Esophagus mucosa (tissue), 1 donor: ENCODE data around the gene CD79B. TPM values are rescaled to one million over a fixed set of nuclear protein-coding genes. Genes with fewer than 3 reads are reported as not detected.
"Not testable (repeated sequence)": the region's sequence is repeated elsewhere in the genome, so short reads cannot be mapped to it uniquely, and the experiment has no call there.

Experiments
- ATAC-seq: fragments of 200-7000 bp; cut with Tn5 transposase; one replicate; pipeline ENCODE4 v1.9.1; 2020
- total RNA-seq: library from RNA; stranded (reverse); gene quantifications from one replicate; pipeline ENCODE4 v1.2.4, GENCODE V29; 2023
- donor health status: DM: yes; HTN: yes; CAD: no.

The CD79B gene
- total RNA-seq, 1 donor from 2014 or later = 1.9 TPM

- ATAC-seq = not testable (repeated sequence)
Observed at GRCh38 chr17:63909586-63909985, 22.5 kb downstream of the CD79B start.

- ATAC-seq = not testable (repeated sequence)
Observed at GRCh38 chr17:63907161-63907778, 24.9 kb downstream of the CD79B start.

- not testable (repeated sequence) for ATAC-seq
Observed at GRCh38 chr17:63904796-63905195, 27.3 kb downstream of the CD79B start.

- peak; percentile 53 for ATAC-seq
Observed at GRCh38 chr17:63903787-63904201, 28.3 kb downstream of the CD79B start.

- ATAC-seq = not testable (repeated sequence)
Observed at GRCh38 chr17:63901971-63902370, 30.2 kb downstream of the CD79B start.

- not testable (repeated sequence) for ATAC-seq
Observed at GRCh38 chr17:63898899-63899798, 33.0 kb downstream of the CD79B start.

- ATAC-seq = not testable (repeated sequence)
Observed at GRCh38 chr17:63896524-63897354, 35.4 kb downstream of the CD79B start, which contains the start of gene CSH1. Gene CSH1, minus strand, starts transcription at chr17:63896574. Its CDS starts 63 bp downstream, at chr17:63896511.

GRCh38 chr17:63894821-63895220 is 37.3 kb downstream of the CD79B start:
- ATAC-seq = not testable (repeated sequence)

- ATAC-seq = not testable (repeated sequence)
Observed at GRCh38 chr17:63894021-63894420, 38.1 kb downstream of the CD79B start.

- not testable (repeated sequence) for ATAC-seq
Observed at GRCh38 chr17:63892316-63893037, 39.7 kb downstream of the CD79B start.

- peak; percentile 53 for ATAC-seq
Observed at GRCh38 chr17:63889026-63889848, 42.9 kb downstream of the CD79B start.

- not testable (repeated sequence) for ATAC-seq
Observed at GRCh38 chr17:63885119-63885518, 47.0 kb downstream of the CD79B start.

GRCh38 chr17:63882626-63883126 is 49.5 kb downstream of the CD79B start:
- ATAC-seq = not testable (repeated sequence)

GRCh38 chr17:63881935-63882601 is 50.1 kb downstream of the CD79B start, which contains the start of gene GH2:
Gene GH2, minus strand, starts transcription at chr17:63881944. Its CDS starts 143 bp downstream, at chr17:63881801.
- peak; percentile 77 for ATAC-seq

GRCh38 chr17:63881337-63881736 is 50.8 kb downstream of the CD79B start:
- ATAC-seq = not testable (repeated sequence)

GRCh38 chr17:63880706-63881105 is 51.4 kb downstream of the CD79B start:
- ATAC-seq = no peak
